GM12878 (cell line): ENCODE data around the gene SET. TPM values are rescaled to one million over a fixed set of nuclear protein-coding genes. Genes with fewer than 3 reads are reported as not detected.

Experiments used
- ATAC-seq: fragments of 200-7000 bp; cut with Tn5 transposase; 3 replicates; pipeline ENCODE4 v1.9.1; 2020; ENCODE audit warnings: mild to moderate bottlenecking, moderate library complexity
- BruUV-seq: library from RNA; stranded (reverse); fragments of 400-500 nt; replicated peaks from 2 replicates; lab custom pipeline; 2021; lab: Mats Ljungman, UMichigan
- CTCF ChIA-PET: fragments of 300-600 bp; sonication (Branson Sonifier 250); formaldehyde crosslinking; extraction: SDS; loops from one replicate; lab custom pipeline; 2021; ENCODE audit warnings: inconsistent platforms; lab: Yijun Ruan, JAX
- POLR2A ChIA-PET: fragments of 350-600 bp; formaldehyde crosslinking; extraction: SDS; loops from one replicate; lab custom pipeline; 2021; ENCODE audit warnings: inconsistent platforms; lab: Charles Lee
- RAD21 ChIA-PET: fragments of 300-600 bp; sonication (Branson Sonifier 250); formaldehyde crosslinking; loops from one replicate; lab custom pipeline; 2023; ENCODE audit warnings: antibody characterized with exemption; ENCODE audit not compliant: unreplicated experiment; lab: Charles Lee
- SMC1A ChIA-PET: fragments of 300-600 bp; sonication (Branson Sonifier 250); formaldehyde crosslinking; loops from one replicate; lab custom pipeline; 2023; ENCODE audit not compliant: unreplicated experiment, uncharacterized antibody; lab: Charles Lee
- DNase-seq: peaks from one replicate; pipeline ENCODE4 v3.0.0-alpha.2; 2011; ENCODE audit warnings: low read depth, low spot score
- FAIRE-seq: peaks from 3 replicates; lab custom pipeline; 2011; peaks lifted over from hg19 to GRCh38; lab: Jason Lieb, UNC
- H2AFZ ChIP-seq: 2 replicates; pipeline ENCODE4 v1.6.0; 2011; ENCODE audit warnings: low read depth, low read length, control low read depth; ENCODE audit not compliant: control insufficient read depth
- H3K27ac ChIP-seq: 2 replicates; pipeline ENCODE4 v1.5.1; 2011; ENCODE audit warnings: control low read depth; ENCODE audit not compliant: control insufficient read depth, insufficient read depth
- H3K27me3 ChIP-seq, 2 experiments: replicated peaks in 1 of 2; 2 replicates each; pipeline versions ENCODE4 v1.6.0 to v1.6.1; 2011; ENCODE audit warnings: low read length in 1 of 2; ENCODE audit not compliant: control insufficient read depth in 2 of 2, insufficient read depth in 2 of 2
- H3K36me3 ChIP-seq, 2 experiments: 2 replicates each; pipeline ENCODE4 v1.5.1; 2011; ENCODE audit warnings: low read length in 1 of 2; ENCODE audit not compliant: control insufficient read depth in 2 of 2, insufficient read depth in 2 of 2
- H3K4me1 ChIP-seq: 2 replicates; pipeline ENCODE4 v1.6.1; 2011; ENCODE audit warnings: mild to moderate bottlenecking, low read length, moderate library complexity, mixed read lengths; ENCODE audit not compliant: control insufficient read depth, insufficient read depth
- H3K4me2 ChIP-seq: 2 replicates; pipeline ENCODE4 v1.6.0; 2011; ENCODE audit warnings: control low read depth; ENCODE audit not compliant: control insufficient read depth, insufficient read depth
- H3K4me3 ChIP-seq: fragments of 200-600 bp; sonication (generic); 2 replicates; pipeline ENCODE4 v1.5.1; 2016
- H3K79me2 ChIP-seq: 2 replicates; pipeline ENCODE4 v1.6.0; 2011; ENCODE audit warnings: low read length; ENCODE audit not compliant: control insufficient read depth, insufficient read depth
- H3K9ac ChIP-seq: 2 replicates; pipeline ENCODE4 v1.8.0; 2011; ENCODE audit warnings: low read length, control low read depth, mixed read lengths; ENCODE audit not compliant: control insufficient read depth, insufficient read depth
- H3K9me3 ChIP-seq: replicated peaks from 3 replicates; pipeline ENCODE4 v1.5.1; 2011; ENCODE audit warnings: mild to moderate bottlenecking, low read length; ENCODE audit not compliant: control insufficient read depth, insufficient read depth
- H4K20me1 ChIP-seq: 2 replicates; pipeline ENCODE4 v1.6.0; 2011; ENCODE audit not compliant: control insufficient read depth, insufficient read depth
- ASH2L ChIP-seq: fragments of 300-600, 200-600 bp; sonication (generic); IDR thresholded peaks from 2 replicates; pipeline ENCODE4 v1.6.1; 2017; ENCODE audit warnings: low read depth, mild to moderate bottlenecking, borderline replicate concordance
- NFIC ChIP-seq: IDR thresholded peaks from 2 replicates; pipeline ENCODE4 v1.6.1; 2012; ENCODE audit warnings: low read depth, mild to moderate bottlenecking, inconsistent platforms, low read length, moderate library complexity
- POLR2A ChIP-seq: IDR thresholded peaks from 2 replicates; pipeline ENCODE4 v1.6.1; 2011; ENCODE audit warnings: low read depth, mild to moderate bottlenecking, low read length
- POU2F2 ChIP-seq: IDR thresholded peaks from 3 replicates; pipeline ENCODE4 v1.6.1; 2011; ENCODE audit warnings: low read depth, mild to moderate bottlenecking, low read length, borderline replicate concordance
- RAD21 ChIP-seq: IDR thresholded peaks from 2 replicates; pipeline ENCODE4 v1.6.1; 2011; ENCODE audit warnings: mild to moderate bottlenecking, low read depth, low read length, moderate library complexity; ENCODE audit not compliant: insufficient read depth
- STAT1 ChIP-seq: fragments of 450-650 bp; conservative IDR thresholded peaks from 2 replicates; pipeline ENCODE4 v1.6.1; 2014; ENCODE audit warnings: antibody characterized with exemption, mild to moderate bottlenecking
- TARDBP ChIP-seq: IDR thresholded peaks from 2 replicates; pipeline ENCODE4 v1.6.1; 2016; ENCODE audit warnings: borderline replicate concordance
- TCF7 ChIP-seq: IDR thresholded peaks from 2 replicates; pipeline ENCODE4 v1.6.1; 2014; ENCODE audit warnings: antibody characterized with exemption, borderline replicate concordance
- ZNF274 ChIP-seq: IDR thresholded peaks from one replicate; pipeline ENCODE4 v1.8.0; 2011; ENCODE audit not compliant: insufficient read length, insufficient read depth
- WGBS: methylation state at CpG from one replicate; pipeline ENCODE4 v1.1.6; 2016; ENCODE audit warnings: low lambda C conversion rate; ENCODE audit not compliant: insufficient replicate concordance, insufficient coverage; ENCODE audit errors: missing lambda C conversion rate; 5-methylcytosine and 5-hydroxymethylcytosine counted together
- in situ Hi-C: fragments of 300-500 bp; cut with MboI; formaldehyde crosslinking; loops from 9 replicates; pipeline ENCODE4 v1.14.3; 2018; ENCODE audit warnings: mixed read lengths
- intact Hi-C: fragments of 100-400 bp; cut with micrococcal nuclease; formaldehyde crosslinking; loops from one replicate; pipeline ENCODE4 v1.14.2; 2022; ENCODE audit not compliant: unreplicated experiment
- polyA plus RNA-seq, 11 experiments: library from polyadenylated mRNA; depleted of rRNA in 4 of 11; unstranded in 6 of 11; stranded (reverse) in 5 of 11; fragments of >200 nt; fragmentation: Nextera tagmentation in 4 of 11; fragmentation: Illumina TruSeq in 1 of 11; extraction: Ambion mirVana in 4 of 11; extraction: Trizol in 1 of 11; gene quantifications; 1 replicate in 1 of 11; 2 replicates in 10 of 11; pipeline versions ENCODE4 v1.2.1 to v1.2.3, GENCODE V29; 2011 to 2016; ENCODE audit warnings: inconsistent platforms in 2 of 11, missing spikeins in 2 of 11, low read depth in 1 of 11
- total RNA-seq, 4 experiments: library from RNA; depleted of rRNA in 3 of 4; stranded (reverse); fragments of >200 nt in 3 of 4; fragmentation: Illumina TruSeq in 1 of 4; extraction: Trizol in 1 of 4; gene quantifications; 2 replicates each; pipeline versions ENCODE4 v1.2.1 to v1.2.3, GENCODE V29; 2013 to 2021
- TF ChIP-seq, protein P1 (sequence below): fragments of 450-650 bp; IDR thresholded peaks from 2 replicates; pipeline ENCODE4 v1.6.1; 2017; ENCODE audit warnings: low read depth, mild to moderate bottlenecking, moderate library complexity
- TF ChIP-seq, protein P2 (sequence below): IDR thresholded peaks from 2 replicates; pipeline ENCODE4 v1.6.1; 2011; ENCODE audit warnings: low read depth, low read length, improper control_type of control experiment, borderline replicate concordance
- TF ChIP-seq, protein P3 (sequence below): fragments of 150-350 bp; IDR thresholded peaks from 2 replicates; pipeline ENCODE4 v1.6.1; 2016; ENCODE audit warnings: low read depth, low read length
- TF ChIP-seq, protein P4 (sequence below): fragments of 450-650 bp; IDR thresholded peaks from 2 replicates; pipeline ENCODE4 v1.6.1; 2018; ENCODE audit warnings: mild to moderate bottlenecking, low read depth, moderate library complexity; ENCODE audit not compliant: partially characterized antibody

SET gene
- total and polyA plus RNA-seq, 10 of the 15 experiments (the other 5 are each of a cell fraction or from before 2014, with no cell fraction given): 284 to 706 (median 445) TPM

DNA sequence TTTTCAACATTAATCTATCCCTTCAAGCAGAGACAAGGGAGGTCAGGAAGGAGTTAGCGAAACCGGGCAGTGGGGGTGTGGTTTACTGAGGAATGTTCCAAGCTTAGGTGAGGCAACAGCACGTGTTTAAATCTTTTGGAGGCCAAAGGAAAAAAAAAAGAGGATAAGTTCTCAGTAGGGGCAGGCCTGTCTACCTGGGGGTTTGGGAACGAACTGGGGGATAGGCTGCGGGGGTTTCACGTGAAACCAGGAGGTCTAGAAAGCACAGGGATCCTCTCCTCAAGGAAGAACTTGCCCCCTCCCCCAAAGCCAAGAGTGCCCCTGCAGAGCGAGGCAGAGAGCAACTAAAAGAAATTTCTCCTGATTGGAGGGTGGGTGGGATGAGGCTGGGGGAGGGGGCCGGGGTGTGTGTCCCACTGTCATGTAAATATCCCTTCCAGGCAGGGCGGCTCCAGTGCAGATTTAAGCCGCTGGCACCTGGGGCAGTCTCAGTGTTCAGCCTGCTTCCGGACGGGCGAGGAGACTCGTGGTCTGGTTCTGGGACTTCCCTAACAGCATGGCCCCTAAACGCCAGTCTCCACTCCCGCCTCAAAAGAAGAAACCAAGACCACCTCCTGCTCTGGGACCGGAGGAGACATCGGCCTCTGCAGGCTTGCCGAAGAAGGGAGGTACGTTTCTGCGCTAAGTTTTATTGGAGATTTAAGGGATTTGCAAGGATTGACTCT lies 5.5 kb upstream of the SET start (continued):
- TF ChIP-seq, protein P1, sequence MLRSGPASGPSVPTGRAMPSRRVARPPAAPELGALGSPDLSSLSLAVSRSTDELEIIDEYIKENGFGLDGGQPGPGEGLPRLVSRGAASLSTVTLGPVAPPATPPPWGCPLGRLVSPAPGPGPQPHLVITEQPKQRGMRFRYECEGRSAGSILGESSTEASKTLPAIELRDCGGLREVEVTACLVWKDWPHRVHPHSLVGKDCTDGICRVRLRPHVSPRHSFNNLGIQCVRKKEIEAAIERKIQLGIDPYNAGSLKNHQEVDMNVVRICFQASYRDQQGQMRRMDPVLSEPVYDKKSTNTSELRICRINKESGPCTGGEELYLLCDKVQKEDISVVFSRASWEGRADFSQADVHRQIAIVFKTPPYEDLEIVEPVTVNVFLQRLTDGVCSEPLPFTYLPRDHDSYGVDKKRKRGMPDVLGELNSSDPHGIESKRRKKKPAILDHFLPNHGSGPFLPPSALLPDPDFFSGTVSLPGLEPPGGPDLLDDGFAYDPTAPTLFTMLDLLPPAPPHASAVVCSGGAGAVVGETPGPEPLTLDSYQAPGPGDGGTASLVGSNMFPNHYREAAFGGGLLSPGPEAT: 0 out of 2 replicates have a peak, but pooled peaks have one; percentile 12
- no peak for TF ChIP-seq ASH2L
- peak; percentile 45; the same call in 1 of the 3 replicates for TF ChIP-seq POU2F2
- no peak for TF ChIP-seq STAT1
- TF ChIP-seq, protein P2, sequence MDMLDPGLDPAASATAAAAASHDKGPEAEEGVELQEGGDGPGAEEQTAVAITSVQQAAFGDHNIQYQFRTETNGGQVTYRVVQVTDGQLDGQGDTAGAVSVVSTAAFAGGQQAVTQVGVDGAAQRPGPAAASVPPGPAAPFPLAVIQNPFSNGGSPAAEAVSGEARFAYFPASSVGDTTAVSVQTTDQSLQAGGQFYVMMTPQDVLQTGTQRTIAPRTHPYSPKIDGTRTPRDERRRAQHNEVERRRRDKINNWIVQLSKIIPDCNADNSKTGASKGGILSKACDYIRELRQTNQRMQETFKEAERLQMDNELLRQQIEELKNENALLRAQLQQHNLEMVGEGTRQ: no peak
- no peak for TF ChIP-seq NFIC
- TF ChIP-seq TARDBP: no peak

DNA sequence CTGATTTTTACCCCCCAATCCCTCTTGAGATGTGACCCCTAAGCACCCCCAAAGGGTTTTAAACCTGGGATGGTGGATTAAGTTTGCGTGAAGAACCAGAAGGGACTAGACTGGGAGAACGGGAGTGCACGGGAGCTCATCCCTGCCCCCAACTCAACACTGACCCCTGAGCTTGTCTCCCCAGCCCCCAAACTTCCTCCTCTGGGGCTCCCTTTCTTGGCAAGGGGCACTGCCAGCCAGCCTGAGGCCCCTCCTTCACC lies 5.0 kb upstream of the SET start:
- Histone ChIP-seq H3K9me3 (no peaks in the 10 kb centered on the region), H3K4me1 (peaks cover 13% of the 10 kb centered on the region; the same call in 1 of the 2 replicates), H3K9ac (peak overlapping the region; percentile 96), H4K20me1 (no peaks in the 10 kb centered on the region), H3K36me3 (0 out of 4 replicates have a peak, but pooled peaks cover 0 to 4% of the 10 kb centered on the region in 2 experiments), H3K4me2 (peak overlapping the region; percentile 80), H3K4me3 (peak overlapping the region; percentile 95), H3K79me2 (peaks cover 73% of the 10 kb centered on the region), H3K27ac (peak overlapping the region; percentile 96), H2AFZ (0 out of 2 replicates have a peak overlapping the region, but pooled peaks have one; percentile 2), H3K27me3 (no peaks in the 10 kb centered on the region)
- TSS peak; percentile 93 for BruUV-seq
- in situ Hi-C loops (no loop called here), intact Hi-C loops (loop anchor here (10.0 kb wide), 1 partner anchor 129 kb away; the partner anchor contains the start of gene SPTAN1)
- ChIA-PET POLR2A (interaction anchor here (0.6 to 2.1 kb wide), 20 partner anchors 8 to 264 kb away, joined by 3 to 33 read pairs (median 4); partner anchors contain the start of genes GLE1 and ZDHHC12), CTCF (interaction anchor here (1.0 to 1.3 kb wide), 4 partner anchors 11 to 24 kb away, joined by 3 to 4 read pairs (median 4); partner anchors contain the start of gene PKN3), RAD21 (interaction anchor here (0.7 to 1.7 kb wide), 7 partner anchors 9 to 611 kb away, joined by 3 to 6 read pairs (median 4); partner anchors contain the start of genes SPTAN1 and ZDHHC12), SMC1A (interaction anchor here (0.9 to 2.9 kb wide), 10 partner anchors 8 to 388 kb away, joined by 3 to 12 read pairs (median 4); partner anchors contain the start of gene SPOUT1)
- FAIRE-seq: no peak
- DNase-seq: no peak
- 0% methylated on average over 3 of the region's 3 CpGs for WGBS
- peak; percentile 3 for ATAC-seq
- TF ChIP-seq ZNF274 (no peak), POLR2A (no peak), RAD21 (no peak), TCF7 (no peak)
- TF ChIP-seq, protein P3, sequence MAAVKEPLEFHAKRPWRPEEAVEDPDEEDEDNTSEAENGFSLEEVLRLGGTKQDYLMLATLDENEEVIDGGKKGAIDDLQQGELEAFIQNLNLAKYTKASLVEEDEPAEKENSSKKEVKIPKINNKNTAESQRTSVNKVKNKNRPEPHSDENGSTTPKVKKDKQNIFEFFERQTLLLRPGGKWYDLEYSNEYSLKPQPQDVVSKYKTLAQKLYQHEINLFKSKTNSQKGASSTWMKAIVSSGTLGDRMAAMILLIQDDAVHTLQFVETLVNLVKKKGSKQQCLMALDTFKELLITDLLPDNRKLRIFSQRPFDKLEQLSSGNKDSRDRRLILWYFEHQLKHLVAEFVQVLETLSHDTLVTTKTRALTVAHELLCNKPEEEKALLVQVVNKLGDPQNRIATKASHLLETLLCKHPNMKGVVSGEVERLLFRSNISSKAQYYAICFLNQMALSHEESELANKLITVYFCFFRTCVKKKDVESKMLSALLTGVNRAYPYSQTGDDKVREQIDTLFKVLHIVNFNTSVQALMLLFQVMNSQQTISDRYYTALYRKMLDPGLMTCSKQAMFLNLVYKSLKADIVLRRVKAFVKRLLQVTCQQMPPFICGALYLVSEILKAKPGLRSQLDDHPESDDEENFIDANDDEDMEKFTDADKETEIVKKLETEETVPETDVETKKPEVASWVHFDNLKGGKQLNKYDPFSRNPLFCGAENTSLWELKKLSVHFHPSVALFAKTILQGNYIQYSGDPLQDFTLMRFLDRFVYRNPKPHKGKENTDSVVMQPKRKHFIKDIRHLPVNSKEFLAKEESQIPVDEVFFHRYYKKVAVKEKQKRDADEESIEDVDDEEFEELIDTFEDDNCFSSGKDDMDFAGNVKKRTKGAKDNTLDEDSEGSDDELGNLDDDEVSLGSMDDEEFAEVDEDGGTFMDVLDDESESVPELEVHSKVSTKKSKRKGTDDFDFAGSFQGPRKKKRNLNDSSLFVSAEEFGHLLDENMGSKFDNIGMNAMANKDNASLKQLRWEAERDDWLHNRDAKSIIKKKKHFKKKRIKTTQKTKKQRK: no peak
- TF ChIP-seq, protein P4, sequence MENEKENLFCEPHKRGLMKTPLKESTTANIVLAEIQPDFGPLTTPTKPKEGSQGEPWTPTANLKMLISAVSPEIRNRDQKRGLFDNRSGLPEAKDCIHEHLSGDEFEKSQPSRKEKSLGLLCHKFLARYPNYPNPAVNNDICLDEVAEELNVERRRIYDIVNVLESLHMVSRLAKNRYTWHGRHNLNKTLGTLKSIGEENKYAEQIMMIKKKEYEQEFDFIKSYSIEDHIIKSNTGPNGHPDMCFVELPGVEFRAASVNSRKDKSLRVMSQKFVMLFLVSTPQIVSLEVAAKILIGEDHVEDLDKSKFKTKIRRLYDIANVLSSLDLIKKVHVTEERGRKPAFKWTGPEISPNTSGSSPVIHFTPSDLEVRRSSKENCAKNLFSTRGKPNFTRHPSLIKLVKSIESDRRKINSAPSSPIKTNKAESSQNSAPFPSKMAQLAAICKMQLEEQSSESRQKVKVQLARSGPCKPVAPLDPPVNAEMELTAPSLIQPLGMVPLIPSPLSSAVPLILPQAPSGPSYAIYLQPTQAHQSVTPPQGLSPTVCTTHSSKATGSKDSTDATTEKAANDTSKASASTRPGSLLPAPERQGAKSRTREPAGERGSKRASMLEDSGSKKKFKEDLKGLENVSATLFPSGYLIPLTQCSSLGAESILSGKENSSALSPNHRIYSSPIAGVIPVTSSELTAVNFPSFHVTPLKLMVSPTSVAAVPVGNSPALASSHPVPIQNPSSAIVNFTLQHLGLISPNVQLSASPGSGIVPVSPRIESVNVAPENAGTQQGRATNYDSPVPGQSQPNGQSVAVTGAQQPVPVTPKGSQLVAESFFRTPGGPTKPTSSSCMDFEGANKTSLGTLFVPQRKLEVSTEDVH: no peak
